Uterus (tissue), 4 donors: Measurements from ENCODE around the gene ZNF783. TPM values are rescaled to one million over a fixed set of nuclear protein-coding genes. Genes with fewer than 3 reads are reported as not detected.

Source experiments
- DNase-seq, 2 donors: peaks; one replicate each; pipeline ENCODE4 v3.0.0-alpha.2; 2019 to 2020
- H3K27ac ChIP-seq, 2 donors: fragments of 200-600 bp; sonication (generic); 1 replicate in 1 of 2; 2 replicates in 1 of 2; pipeline ENCODE4 v1.5.1; 2016 to 2018
- H3K27me3 ChIP-seq, 2 donors: fragments of 200-600 bp; sonication (generic); one replicate each; pipeline ENCODE4 v1.5.1; 2018 to 2019; ENCODE audit warnings: control low read depth in 1 of 2
- H3K36me3 ChIP-seq, 2 donors: fragments of 200-600 bp; sonication (generic); one replicate each; pipeline ENCODE4 v1.5.1; 2019; ENCODE audit warnings: control low read depth in 1 of 2
- H3K4me1 ChIP-seq, 2 donors: fragments of 200-600 bp; sonication (generic); one replicate each; pipeline ENCODE4 v1.5.1; 2018 to 2019; ENCODE audit warnings: control low read depth in 1 of 2
- H3K4me3 ChIP-seq, 2 donors: fragments of 200-600 bp; sonication (generic); 1 replicate in 1 of 2; 2 replicates in 1 of 2; pipeline ENCODE4 v1.5.1; 2018 to 2019; ENCODE audit warnings: mild to moderate bottlenecking in 1 of 2
- H3K9me3 ChIP-seq, 2 donors: fragments of 200-600 bp; sonication (generic); one replicate each; pipeline ENCODE4 v1.5.1; 2019; ENCODE audit warnings: control low read depth in 1 of 2
- POLR2A ChIP-seq, 2 donors: fragments of 450-650 bp; IDR thresholded peaks; one replicate each; pipeline ENCODE4 v1.6.1; 2016; ENCODE audit warnings: antibody characterized with exemption in 2 of 2, mild to moderate bottlenecking in 1 of 2, moderate library complexity in 1 of 2
- intact Hi-C: fragments of 100-400 bp; cut with DNase I; formaldehyde crosslinking; loops from one replicate; pipeline ENCODE4 v1.15.1; 2023; ENCODE audit warnings: low total_unique reads
- total RNA-seq, 4 donors: library from RNA; depleted of rRNA in 3 of 4; stranded (reverse); fragments of >200 nt in 3 of 4; gene quantifications; one replicate each; pipeline versions ENCODE4 v1.1.0 to v1.2.4, GENCODE V29; 2014 to 2023
- TF ChIP-seq, protein P1 (sequence below), 4 experiments: fragments of 200-600 bp in 2 of 4; fragments of 450-650 bp in 2 of 4; sonication (generic) in 2 of 4; IDR thresholded peaks; one replicate each; pipeline ENCODE4 v1.5.1; 2016 to 2019; ENCODE audit warnings: antibody characterized with exemption in 4 of 4, mild to moderate bottlenecking in 2 of 4, moderate library complexity in 1 of 4
- donor health status: DM: yes; HTN: yes; CAD: no.

The ZNF783 gene
- total RNA-seq, 4 donors from 2014 or later: 2.6 to 26.7 (median 19.3) TPM

DNA sequence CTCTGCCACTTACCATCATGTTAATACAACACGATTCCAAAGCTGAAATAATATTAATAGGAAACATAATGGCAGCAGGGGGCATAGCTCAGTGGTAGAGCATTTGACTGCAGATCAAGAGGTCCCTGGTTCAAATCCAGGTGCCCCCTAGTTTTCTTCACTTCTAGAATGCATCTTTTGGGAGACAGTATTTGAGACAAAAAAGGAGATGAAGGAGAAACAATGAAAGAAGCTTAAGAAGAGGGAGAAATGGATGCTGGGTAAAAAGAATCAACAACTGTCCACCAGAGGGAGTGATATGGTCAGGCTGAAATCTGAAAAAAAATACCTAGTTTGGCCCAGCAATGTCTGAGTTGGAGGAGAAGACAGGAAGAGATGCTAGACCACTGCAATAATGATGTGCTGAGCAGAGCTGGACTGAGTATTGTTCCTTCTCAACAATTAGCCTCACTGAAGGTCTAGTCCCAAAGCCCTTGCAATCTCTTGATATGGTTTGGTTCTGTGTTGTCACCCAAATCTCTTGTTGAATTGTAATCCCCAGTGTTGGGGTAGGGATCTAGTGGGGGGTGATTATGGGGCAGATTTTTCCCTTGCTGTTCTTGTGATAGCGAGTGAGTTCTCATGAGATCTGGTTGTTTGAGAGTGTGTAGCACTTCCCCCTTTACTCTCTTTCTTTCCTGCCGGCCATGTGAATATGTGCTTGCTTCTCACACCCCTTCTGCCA is 48.3 kb downstream of the ZNF783 start:
- no peaks in the 10 kb centered on the region for H3K9me3 ChIP-seq
- TF ChIP-seq, protein P1, sequence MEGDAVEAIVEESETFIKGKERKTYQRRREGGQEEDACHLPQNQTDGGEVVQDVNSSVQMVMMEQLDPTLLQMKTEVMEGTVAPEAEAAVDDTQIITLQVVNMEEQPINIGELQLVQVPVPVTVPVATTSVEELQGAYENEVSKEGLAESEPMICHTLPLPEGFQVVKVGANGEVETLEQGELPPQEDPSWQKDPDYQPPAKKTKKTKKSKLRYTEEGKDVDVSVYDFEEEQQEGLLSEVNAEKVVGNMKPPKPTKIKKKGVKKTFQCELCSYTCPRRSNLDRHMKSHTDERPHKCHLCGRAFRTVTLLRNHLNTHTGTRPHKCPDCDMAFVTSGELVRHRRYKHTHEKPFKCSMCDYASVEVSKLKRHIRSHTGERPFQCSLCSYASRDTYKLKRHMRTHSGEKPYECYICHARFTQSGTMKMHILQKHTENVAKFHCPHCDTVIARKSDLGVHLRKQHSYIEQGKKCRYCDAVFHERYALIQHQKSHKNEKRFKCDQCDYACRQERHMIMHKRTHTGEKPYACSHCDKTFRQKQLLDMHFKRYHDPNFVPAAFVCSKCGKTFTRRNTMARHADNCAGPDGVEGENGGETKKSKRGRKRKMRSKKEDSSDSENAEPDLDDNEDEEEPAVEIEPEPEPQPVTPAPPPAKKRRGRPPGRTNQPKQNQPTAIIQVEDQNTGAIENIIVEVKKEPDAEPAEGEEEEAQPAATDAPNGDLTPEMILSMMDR (IDR thresholded peaks at IDR 0.05): peak in 3 of 4 experiments; percentile 6 to 25 (median 21)
- no peak for TF ChIP-seq POLR2A (IDR thresholded peaks at IDR 0.05)
- H3K36me3 ChIP-seq: no peaks in the 10 kb centered on the region
- H3K4me1 ChIP-seq: no peaks in the 10 kb centered on the region
- no peaks in the 10 kb centered on the region for H3K27me3 ChIP-seq
- no peak overlapping the region for H3K27ac ChIP-seq
- H3K4me3 ChIP-seq: no peak overlapping the region
- intact Hi-C loops: no loop called here
- DNase-seq: no peak

GRCh38 chr7:149310990-149311573 is 49.1 kb downstream of the ZNF783 start:
- Histone ChIP-seq H3K27me3 (no peaks in the 10 kb centered on the region), H3K9me3 (no peaks in the 10 kb centered on the region), H3K4me3 (no peak overlapping the region), H3K36me3 (no peaks in the 10 kb centered on the region), H3K27ac (no peak overlapping the region), H3K4me1 (no peaks in the 10 kb centered on the region)
- TF ChIP-seq POLR2A (IDR thresholded peaks at IDR 0.05): no peak
- TF ChIP-seq, protein P1 (IDR thresholded peaks at IDR 0.05): no peak
- intact Hi-C loops: no loop called here
- no peak for DNase-seq

DNA sequence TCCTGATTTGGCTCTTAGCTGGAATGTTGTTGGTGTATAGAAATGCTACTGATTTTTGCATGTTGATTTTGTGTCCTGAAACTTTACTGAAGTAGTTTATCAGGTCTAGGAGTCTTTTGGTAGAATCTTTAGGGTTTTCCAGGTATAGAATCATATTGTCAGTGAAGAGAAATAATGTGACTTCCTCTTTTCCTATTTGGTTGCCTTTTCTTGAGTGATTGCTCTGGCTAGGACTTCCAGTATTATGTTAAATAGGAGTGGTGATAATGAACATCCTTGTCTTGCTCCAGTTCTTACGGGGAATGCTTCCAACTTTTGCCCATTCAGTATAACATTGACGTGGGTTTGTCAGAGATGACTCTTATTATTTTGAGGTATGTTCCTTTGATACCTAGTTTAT is 52.0 kb downstream of the ZNF783 start:
- no peak overlapping the region for H3K4me3 ChIP-seq
- DNase-seq: no peak
- no peak for TF ChIP-seq POLR2A (IDR thresholded peaks at IDR 0.05)
- H3K4me1 ChIP-seq: no peaks in the 10 kb centered on the region
- no peak overlapping the region for H3K27ac ChIP-seq
- intact Hi-C loops: no loop called here
- no peaks in the 10 kb centered on the region for H3K27me3 ChIP-seq
- H3K36me3 ChIP-seq: no peaks in the 10 kb centered on the region
- no peaks in the 10 kb centered on the region for H3K9me3 ChIP-seq

- no peaks in the 10 kb centered on the region for H3K9me3 ChIP-seq
- DNase-seq: no peak
- H3K4me3 ChIP-seq: no peak overlapping the region
- H3K4me1 ChIP-seq: no peaks in the 10 kb centered on the region
- TF ChIP-seq POLR2A (IDR thresholded peaks at IDR 0.05): no peak
- TF ChIP-seq, protein P1 (IDR thresholded peaks at IDR 0.05): no peak
- intact Hi-C loops: no loop called here
- H3K36me3 ChIP-seq: no peaks in the 10 kb centered on the region
- no peak overlapping the region for H3K27ac ChIP-seq
- H3K27me3 ChIP-seq: no peaks in the 10 kb centered on the region
Observed at GRCh38 chr7:149316606-149317005, 54.6 kb downstream of the ZNF783 start.

DNA sequence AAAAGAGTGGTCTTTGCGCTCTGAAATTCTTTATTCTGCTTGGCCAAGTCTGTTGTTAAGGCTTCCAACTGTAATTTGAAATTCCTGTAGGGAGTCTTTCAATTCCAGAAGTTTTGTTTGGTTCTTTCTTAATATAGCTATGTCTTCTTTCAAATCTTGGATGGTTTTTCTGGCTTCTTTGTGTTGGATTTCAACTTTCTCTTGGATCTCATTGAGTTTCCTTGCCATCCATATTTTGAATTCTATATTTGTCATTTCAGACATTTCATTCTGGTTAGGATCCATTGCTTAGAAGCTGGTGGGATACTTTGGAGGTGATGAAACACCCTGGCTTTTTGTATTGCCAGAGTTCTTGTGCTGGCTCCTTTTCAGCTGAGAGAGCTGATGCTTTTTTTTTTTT is 55.5 kb downstream of the ZNF783 start:
- H3K9me3 ChIP-seq: no peaks in the 10 kb centered on the region
- no peaks in the 10 kb centered on the region for H3K4me1 ChIP-seq
- intact Hi-C loops: no loop called here
- no peak overlapping the region for H3K4me3 ChIP-seq
- TF ChIP-seq POLR2A (IDR thresholded peaks at IDR 0.05): no peak
- TF ChIP-seq, protein P1 (IDR thresholded peaks at IDR 0.05): no peak
- H3K27ac ChIP-seq: no peak overlapping the region
- DNase-seq: no peak
- H3K27me3 ChIP-seq: no peaks in the 10 kb centered on the region
- no peaks in the 10 kb centered on the region for H3K36me3 ChIP-seq
